HG03558 (cell line): ENCODE data around the gene ARPC5L.
"Not testable (repeated sequence)": the region's sequence is repeated elsewhere in the genome, so short reads cannot be mapped to it uniquely, and the experiment has no call there.

ENCODE experiments used
- ATAC-seq: cut with Tn5 transposase; IDR thresholded peaks from one replicate; pipeline ENCODE4 v1.9.1; 2021; ENCODE audit warnings: moderate number of reproducible peaks; ENCODE audit not compliant: unreplicated experiment; ENCODE audit errors: extremely low read depth

The ARPC5L gene

GRCh38 chr9:124861342-124862229 lies at the start of gene ARPC5L, which contains the start of gene RPL35:
ARPC5L (plus strand) TSS chr9:124862130; CDS start chr9:124869291, 7,161 bp downstream.
RPL35 (minus strand) TSS chr9:124861957; CDS start chr9:124861912, 45 bp downstream.
- peak; percentile 73 for ATAC-seq

- ATAC-seq, result no peak
Observed at GRCh38 chr9:124812441-124812876, 49.5 kb upstream of the ARPC5L start.

- ATAC-seq, result no peak
Observed at GRCh38 chr9:124813041-124813440, 48.9 kb upstream of the ARPC5L start.

- no peak for ATAC-seq
Observed at GRCh38 chr9:124813501-124814163, 48.3 kb upstream of the ARPC5L start.

GRCh38 chr9:124814164-124814535 lies 47.8 kb upstream of the ARPC5L start:
- ATAC-seq, result no peak

GRCh38 chr9:124815601-124816000 lies 46.3 kb upstream of the ARPC5L start:
- ATAC-seq, result no peak

- no peak for ATAC-seq
Observed at GRCh38 chr9:124818431-124819281, 43.3 kb upstream of the ARPC5L start.

- no peak for ATAC-seq
Observed at GRCh38 chr9:124820698-124821623, 41.0 kb upstream of the ARPC5L start.

- ATAC-seq, result no peak
Observed at GRCh38 chr9:124828489-124829333, 33.2 kb upstream of the ARPC5L start.

GRCh38 chr9:124829334-124829669 lies 32.6 kb upstream of the ARPC5L start:
- ATAC-seq, result no peak

- no peak for ATAC-seq
Observed at GRCh38 chr9:124830593-124830992, 31.3 kb upstream of the ARPC5L start.

- ATAC-seq, result no peak
Observed at GRCh38 chr9:124831642-124832364, 30.1 kb upstream of the ARPC5L start.

- no peak for ATAC-seq
Observed at GRCh38 chr9:124834591-124834990, 27.3 kb upstream of the ARPC5L start.

- ATAC-seq, result no peak
Observed at GRCh38 chr9:124835026-124835557, 26.8 kb upstream of the ARPC5L start.

- not testable (repeated sequence) for ATAC-seq
Observed at GRCh38 chr9:124838132-124838531, 23.8 kb upstream of the ARPC5L start.

- ATAC-seq, result not testable (repeated sequence)
Observed at GRCh38 chr9:124838567-124839275, 23.2 kb upstream of the ARPC5L start.
